Measurements from ENCODE around the gene SPECC1.

DNA sequence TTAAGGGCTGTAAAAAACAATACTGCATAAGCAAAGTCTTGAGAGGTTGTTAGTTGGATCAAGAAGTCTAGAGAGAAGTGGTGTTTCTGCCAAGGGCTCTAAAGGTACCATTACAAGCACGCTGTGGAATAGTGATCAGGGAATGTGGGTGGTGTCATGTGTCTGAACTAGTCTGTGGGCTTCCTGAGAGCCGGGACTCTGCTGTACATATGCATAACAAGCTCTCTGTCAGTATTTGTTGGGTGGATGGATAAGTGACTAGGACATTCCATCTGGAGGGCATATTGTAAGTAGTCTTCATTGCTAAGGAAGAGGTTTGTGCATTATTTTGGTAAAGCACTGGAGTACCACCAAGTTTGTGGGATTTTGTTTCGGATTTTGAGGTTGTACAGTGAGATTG is 248.6 kb downstream of the SPECC1 start:
- TF ChIP-seq EZH2phosphoT487 (IDR thresholded peaks at IDR 0.05; ENCODE audit: insufficient read depth, low read depth) (no peak), EZH2 (IDR thresholded peaks at IDR 0.05; ENCODE audit: insufficient read depth, poor library complexity, severe bottlenecking) (no peak)

Measured in GM23248 (cell line).